Glomerular endothelial cell (primary cell): Measurements from ENCODE around the gene PPM1N. TPM values are rescaled to one million over a fixed set of nuclear protein-coding genes. Genes with fewer than 3 reads are reported as not detected.

Experiments
- DNase-seq: peaks from one replicate; pipeline ENCODE4 v3.0.0-alpha.2; 2011; ENCODE audit warnings: low read depth, low spot score; ENCODE audit errors: extremely low read depth
- total RNA-seq: library from RNA; depleted of rRNA; stranded (reverse); fragments of >200 nt; gene quantifications from 2 replicates; pipeline ENCODE4 v1.2.3, GENCODE V29; 2015

The PPM1N gene
- total RNA-seq, 1 donor from 2014 or later, result 1.1 TPM

DNA sequence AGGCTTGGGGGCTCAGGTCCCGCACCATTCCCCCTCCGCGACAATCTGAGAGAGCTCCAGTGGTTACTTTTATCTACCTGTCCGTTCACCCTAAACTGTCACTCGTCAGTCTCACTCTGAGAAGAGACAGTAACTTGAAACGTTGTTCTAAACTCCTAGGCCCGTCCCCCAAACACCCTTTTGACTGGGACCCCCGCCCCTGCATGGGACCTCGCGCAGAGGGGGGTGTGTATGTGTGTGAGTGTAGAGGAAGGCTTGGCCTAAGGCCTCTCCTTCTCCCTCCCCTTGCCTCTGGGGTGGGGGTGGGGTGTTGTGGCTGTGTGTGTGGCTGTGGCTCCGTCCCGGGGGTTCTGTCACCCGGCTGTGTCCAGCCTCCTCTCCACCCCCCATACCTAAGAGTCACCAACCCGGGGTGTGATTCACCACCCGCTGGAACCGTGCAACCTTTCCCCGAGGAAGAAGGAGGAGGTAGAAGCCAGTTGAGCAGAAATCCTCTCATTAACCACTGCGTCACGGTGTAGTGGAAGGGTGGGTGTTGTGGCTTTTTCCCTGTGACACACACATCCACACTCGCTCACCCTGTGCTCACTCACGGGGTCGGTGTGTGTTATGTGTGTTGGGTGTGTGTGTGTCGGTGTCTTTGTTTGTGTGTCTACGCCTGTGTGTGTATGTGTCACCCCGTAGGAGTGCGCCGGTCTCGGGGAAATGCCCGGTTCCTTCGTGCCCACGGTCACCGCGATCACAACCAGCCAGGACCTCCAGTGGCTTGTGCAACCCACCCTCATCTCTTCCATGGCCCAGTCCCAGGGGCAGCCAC lies 28.1 kb upstream of the PPM1N start:
- no peak for DNase-seq

GRCh38 chr19:45470762-45471081 lies 27.5 kb upstream of the PPM1N start:
- DNase-seq, result no peak

DNA sequence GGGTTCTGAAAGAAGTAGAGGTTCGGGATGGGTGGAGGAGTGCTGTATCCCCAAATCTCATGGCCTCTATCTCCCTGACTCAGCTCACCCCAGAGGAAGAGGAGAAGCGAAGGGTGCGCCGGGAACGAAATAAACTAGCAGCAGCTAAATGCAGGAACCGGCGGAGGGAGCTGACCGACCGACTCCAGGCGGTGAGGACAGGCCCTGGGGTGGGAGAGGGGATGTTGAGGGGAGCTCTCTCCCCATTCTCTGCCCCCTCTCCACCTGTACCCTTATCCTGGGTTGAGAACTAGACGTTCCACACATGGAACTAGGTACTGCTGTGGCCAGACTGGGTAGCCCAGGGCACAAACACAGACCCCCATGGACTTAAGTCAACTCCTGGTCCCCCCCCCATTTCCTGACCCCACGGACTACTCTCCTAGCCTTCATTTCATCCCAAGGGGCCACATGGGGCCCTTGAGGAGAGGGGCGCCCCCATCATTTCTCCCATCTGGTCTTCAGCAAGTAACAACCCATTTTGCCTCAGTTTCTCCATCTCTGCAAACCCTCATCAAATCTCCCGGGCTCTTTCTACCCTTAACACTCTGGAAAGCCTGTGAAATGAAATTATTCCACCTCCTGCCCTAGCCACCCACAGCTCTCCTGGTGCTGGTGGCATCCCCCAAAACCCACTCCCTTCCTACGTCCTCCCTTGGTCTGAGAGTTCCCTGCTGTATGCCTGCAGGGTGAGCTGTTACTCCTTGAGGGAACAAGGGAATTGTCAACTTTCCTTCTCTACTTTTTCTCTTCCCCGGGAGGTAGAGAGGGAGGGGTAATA lies 26.9 kb upstream of the PPM1N start:
- no peak for DNase-seq

DNA sequence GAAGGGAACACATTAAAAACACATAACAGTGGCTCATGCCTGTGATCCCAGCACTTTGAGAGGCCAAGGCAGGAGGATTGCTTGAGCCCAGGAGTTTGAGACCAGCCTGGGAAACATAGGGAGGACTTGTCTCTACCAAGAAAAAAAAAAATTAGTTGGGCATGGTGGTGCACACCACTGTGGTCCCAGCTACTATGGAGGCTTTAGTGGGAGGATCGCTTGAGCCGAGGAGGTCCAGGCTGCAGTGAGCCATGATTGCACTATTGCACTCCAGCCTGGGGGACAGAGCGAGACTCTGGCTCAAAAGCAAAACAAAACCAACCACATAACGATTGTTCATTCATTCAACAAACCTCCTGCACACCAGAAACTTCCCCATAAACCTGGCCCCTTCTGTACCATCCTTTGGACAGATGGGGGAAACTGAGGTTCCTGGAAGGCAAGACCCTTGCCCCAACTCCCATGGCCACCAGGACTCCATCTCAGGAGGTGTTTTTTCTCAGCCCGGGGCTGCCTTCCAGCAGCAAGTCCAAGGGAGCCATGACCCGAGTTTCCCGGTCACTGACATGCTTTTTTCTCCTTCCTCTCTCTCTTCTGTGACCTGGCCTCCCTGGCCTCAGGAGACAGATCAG lies 26.2 kb upstream of the PPM1N start:
- no peak for DNase-seq

- DNase-seq, result no peak
These were observed 25.5 kb upstream of the PPM1N start for GRCh38 chr19:45472563-45473366.

GRCh38 chr19:45473367-45473681 lies 24.9 kb upstream of the PPM1N start:
- no peak for DNase-seq

DNA sequence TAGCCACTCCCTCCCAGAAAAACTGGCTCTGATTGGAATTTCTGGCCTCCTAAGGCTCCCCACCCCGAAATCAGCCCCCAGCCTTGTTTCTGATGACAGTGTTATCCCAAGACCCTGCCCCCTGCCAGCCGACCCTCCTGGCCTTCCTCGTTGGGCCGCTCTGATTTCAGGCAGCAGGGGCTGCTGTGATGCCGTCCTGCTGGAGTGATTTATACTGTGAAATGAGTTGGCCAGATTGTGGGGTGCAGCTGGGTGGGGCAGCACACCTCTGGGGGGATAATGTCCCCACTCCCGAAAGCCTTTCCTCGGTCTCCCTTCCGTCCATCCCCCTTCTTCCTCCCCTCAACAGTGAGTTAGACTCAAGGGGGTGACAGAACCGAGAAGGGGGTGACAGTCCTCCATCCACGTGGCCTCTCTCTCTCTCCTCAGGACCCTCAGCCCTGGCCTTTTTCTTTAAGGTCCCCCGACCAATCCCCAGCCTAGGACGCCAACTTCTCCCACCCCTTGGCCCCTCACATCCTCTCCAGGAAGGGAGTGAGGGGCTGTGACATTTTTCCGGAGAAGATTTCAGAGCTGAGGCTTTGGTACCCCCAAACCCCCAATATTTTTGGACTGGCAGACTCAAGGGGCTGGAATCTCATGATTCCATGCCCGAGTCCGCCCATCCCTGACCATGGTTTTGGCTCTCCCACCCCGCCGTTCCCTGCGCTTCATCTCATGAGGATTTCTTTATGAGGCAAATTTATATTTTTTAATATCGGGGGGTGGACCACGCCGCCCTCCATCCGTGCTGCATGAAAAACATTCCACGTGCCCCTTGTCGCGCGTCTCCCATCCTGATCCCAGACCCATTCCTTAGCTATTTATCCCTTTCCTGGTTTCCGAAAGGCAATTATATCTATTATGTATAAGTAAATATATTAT lies 24.3 kb upstream of the PPM1N start:
- no peak for DNase-seq

GRCh38 chr19:45474606-45475521 lies 23.4 kb upstream of the PPM1N start:
- no peak for DNase-seq

DNA sequence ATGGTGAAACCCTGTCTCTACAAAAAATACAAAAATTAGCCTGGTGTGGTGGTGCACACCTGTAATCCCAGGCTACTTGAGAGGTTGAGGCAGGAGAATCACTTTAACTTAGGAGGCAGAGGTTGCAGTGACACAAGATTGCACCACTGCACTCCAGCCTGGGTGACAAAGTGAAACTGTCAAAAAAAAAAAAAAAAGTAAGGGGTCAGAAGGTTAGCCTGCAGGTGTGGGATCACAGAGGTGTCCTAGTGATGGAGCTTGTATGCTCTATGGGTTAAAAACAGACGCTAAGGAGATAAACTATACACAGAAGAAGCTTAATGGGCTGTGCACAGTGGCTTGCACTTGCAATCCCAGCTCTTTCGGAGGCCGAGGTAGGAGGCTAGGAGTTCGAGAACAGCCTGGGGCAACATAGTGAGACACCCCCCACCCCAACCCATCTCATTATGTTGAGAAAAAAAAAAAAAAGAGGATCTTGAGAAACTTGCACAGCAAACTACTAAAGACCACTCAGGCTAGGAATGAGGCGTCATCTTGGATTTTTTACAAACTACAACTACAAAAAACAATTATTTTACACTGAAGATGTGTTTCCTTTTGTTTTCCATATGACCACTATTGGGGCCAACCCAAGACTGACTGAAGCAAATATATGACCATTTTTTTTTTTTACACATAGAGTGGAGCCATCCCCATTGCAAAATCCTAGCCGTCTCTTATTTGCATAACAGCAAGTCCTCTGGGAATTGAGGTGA lies 22.5 kb upstream of the PPM1N start:
- DNase-seq, result no peak

DNA sequence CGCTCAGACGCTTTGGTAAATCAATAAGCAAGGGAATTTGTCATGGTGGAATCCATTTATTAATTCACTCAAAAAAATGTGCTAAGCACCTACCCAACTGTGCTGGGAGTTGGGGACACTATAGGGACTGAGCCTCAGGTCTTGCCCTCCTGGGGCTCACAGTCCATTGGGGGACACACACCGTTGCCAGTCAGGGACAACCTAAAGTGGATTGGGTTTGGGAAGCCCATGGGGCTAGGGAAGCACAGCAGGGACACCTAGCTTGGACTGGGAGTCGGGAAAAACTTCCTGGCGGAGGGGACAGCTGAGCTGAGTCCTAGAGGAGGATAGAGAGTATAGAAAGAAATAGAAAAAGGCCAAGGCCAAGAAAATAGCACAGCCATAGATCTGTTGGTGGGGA lies 21.9 kb upstream of the PPM1N start:
- no peak for DNase-seq

DNA sequence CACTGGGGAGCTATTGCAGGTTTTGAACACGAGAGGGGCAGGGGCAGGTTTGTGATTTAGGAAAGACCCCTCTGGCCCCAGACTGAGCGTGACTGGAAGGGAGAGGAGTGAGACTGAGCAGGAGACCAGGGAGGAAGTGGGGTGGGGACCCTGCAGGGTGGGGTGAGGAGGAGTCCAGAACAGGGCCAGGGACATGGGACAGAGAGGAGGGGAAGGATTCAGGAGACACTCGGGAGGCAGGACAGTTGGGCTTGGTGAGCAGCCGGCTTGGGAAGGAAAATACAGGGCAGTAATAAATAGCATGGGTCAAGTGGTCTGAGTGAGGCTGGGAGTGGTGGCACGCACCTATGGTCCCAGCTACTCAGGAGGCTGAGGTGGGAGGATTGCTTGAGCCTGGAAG lies 21.1 kb upstream of the PPM1N start:
- DNase-seq, result no peak

DNA sequence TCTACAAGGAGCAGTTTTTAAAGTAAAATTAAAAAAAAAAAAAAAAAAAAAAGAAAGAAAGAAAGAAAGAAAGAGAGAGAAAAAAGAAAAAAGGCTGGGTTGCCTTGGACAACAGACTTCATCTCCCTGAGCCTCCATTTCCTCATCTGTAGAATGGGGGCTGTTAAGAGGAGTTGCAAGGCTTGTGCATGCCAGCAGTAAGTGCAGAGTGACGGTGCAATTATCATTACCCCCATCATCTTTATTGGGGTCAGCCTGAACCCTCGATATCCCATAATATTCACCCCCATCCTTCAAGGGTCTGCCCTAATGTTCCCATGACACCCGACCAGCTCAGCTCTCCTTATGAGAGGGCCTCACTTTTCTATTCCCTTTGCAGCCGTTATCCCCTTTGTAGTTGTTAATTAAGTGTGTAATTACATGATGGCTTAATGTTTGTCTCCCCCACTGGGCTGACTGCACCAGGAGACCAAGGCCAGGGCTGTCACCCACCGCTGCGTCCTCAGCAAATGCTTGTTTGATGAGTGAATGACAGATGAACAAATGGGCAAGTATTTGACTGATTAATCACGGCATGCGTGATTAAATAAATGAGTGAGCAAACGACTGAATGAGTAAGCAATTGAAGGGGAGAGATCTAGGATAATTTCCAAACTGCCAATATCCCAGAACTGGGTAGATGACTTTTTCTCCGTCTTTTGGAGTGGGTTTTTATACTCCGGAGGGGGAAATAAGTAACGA lies 20.4 kb upstream of the PPM1N start:
- no peak for DNase-seq

GRCh38 chr19:45478454-45479238 lies 19.6 kb upstream of the PPM1N start:
- no peak for DNase-seq

GRCh38 chr19:45483033-45483432 lies 15.2 kb upstream of the PPM1N start:
- no peak for DNase-seq

DNA sequence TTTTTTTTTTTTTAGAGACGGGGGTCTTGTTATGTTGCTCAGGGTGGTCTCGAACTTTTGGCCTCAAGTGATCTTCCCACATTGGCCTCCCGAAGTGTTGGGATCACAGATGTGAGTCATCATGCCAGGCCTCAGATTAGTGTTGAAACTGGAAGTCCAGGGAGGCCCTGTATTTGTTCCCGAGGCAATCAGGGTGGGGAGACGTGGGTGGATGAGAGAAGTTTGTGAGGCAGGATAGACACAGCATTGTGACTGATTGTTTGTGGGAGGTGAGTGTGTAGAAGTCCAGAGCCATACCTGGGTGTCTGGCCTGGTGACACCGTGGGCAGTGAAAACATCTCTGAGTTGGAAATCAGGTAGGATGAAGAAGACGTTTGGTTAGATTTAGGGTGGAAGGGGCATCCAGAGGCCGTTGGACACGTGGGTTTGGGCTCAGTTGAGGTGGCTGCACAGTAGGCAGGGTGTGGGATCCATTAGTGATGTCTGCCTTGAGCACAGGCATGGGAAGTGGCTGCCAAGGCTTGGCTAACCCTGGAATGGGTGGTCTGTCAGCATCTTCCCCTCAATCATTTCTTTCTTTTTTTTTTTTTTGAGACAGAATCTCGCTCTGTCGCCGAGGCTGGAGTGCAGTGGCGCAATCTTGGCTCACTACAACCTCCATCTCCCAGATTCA lies 13.8 kb upstream of the PPM1N start:
- no peak for DNase-seq
